Stimulated activated CD4-positive, alpha-beta T cell treated with anti-CD3 and anti-CD28 coated beads, Interleukin-15, amount 100 ng/mL, for 1 hour (primary cell): Measurements from ENCODE around the gene WWOX.
"Not testable (repeated sequence)": the region's sequence is repeated elsewhere in the genome, so short reads cannot be mapped to it uniquely, and the experiment has no call there.

Source experiments
- DNase-seq, 2 donors: peaks; one replicate each; pipeline ENCODE4 v3.0.0-alpha.2; 2020; ENCODE audit warnings: low read depth in 1 of 2, low spot score in 1 of 2

WWOX gene

DNA sequence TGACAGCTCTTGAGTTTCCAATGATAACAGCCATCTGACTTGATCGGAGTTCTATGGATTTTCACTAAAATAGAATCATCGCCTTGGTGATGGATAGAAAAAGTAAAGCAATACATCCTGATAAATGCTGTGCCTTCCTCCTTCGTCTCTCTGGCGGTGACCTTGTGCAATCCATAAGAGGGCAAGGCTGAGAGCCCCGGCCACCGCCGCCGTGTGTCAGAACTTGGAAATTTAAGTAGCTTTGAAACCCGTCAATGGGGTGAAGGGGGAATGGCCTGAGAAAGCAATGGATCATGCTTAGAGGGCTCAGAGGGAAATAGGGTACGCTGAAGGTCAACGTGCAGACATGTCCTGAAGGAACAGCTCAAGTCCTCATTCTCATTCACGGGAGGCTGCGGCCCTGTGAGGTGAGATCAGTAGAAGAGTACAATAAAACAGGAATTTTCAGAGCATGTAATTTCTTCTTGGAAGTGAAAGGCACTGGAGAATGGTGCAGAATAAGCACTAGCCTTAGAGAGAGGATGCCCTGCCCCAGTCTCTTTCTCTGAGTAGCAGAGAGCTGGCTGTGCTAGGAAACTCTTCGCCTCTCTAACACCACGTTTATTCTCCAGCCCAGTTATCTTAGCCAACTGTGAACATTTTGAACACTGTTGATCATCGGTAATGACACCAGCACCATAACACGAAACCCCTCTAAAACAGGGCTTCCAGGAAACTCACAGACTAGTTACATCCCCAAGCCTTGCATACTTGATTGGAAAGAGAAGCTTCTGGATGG, 573.5 kb downstream of the WWOX start:
- no peak for DNase-seq

DNA sequence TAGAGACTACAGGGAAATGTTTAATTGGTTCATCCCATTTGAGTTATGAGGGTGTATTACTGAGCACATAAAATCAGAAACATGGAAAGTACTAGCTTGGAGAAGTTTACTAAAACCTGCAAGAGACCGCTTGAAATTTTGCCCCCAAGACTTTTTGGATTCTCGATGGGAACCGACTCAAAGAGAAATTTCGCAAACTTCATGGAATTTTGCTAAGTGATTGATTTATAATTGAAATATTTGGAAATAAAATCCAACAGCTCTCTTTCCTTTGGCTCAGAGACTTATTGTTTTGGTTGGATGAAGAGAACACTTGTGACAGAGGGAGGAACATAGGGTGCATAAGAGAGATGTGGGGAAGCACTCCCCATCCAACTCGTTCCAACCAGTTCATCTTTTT, 574.4 kb downstream of the WWOX start:
- no peak for DNase-seq

DNA sequence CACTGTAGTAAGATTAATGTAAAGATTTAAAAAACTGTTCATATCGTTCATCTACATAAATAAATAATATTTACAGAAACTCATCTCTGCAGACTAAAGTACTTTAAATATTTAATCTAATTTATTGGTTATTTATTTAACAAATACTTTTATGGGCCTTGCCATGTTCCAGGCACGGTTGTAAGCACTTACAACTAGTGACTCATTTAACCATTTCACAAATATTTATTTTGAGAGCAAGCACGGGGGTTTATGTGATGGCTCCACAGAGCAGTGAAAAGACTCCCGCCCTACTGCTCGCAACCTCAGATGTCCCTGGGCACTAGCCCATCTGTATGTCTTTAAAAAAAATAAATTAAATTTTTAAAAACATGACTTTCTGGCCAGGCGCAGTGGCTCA, 575.9 kb downstream of the WWOX start:
- no peak for DNase-seq

DNA sequence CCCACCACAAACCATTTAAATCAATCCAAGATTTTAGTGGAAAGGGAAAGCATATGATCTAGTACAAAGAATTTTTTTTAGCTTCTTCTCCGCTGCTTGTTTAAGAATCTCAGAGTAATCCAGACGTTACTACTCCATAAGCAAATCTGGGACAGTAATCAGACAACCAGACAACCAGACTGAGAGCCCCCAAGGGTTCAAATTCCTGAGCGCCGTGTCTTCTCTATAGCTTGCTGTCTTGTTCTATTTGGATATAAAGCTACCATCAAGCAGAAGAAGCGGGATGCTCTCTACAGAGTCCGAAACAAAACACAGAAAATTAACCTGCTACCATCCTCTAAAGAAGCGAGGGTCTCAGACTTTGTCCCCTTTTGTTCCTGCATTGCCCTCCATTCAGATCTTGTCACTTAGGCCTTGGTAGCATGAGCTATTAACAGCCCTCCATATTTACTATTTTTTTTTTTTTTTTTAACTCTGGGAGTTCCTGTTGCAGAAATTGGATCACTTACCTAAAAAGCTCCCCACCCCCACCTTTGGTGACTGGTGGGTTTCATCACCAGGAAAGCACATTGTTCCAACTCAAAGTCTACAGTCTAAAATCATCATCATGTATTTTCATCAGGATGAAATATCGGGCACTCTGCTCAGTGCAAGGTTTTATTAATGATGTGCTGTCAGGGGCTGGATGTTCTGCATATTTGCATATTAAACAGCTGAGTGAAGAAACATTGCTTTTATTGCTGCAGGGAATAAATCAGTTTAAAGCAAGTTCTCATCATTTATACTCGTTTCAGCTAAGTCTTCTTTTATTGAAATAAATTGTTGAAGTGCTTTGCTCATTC, 576.7 kb downstream of the WWOX start:
- DNase-seq = no peak

DNA sequence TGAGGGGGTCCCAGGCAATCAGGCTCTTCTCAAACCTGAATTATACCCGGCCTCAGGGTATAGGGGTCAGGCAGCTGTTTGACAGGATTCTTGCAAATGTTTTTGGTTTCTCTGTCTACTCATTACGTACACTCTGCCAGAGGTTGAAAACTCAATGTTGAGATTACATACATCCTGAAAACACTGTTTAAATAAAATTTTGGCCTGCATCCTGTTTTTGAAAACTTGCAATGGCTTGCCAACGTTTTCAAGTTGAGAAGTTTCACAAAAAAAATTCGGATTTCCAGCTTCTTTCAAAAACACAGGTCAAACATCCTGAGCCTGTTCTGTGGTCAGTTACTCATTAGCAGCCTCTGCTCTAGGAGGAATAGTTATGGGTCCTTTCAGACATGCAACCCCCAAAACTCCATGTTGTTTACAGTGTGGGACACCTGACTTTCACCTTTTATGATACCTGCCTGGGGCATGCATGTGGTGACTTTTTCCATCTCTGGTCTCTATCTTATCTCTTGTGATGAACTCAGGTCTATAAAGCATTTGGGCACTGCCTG, 577.8 kb downstream of the WWOX start:
- no peak for DNase-seq

DNA sequence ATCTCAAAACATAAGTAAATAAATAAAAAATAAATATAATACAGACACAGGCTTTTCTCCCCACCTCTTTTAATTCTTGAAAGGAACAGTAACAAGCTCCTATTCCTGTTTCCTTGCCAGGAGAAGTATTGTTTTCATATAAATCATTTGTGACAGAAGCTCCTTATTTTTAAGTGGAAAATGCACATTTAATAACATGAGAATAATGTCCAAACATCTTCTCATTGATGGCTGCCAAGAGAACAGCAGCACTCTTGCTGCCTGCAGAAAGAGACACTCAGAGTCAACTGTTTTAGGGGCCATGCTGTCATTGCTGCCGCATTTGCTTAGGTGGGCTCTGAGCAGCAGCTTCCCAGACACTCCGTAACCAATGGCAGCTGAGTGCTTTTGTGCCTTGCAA, 580.1 kb downstream of the WWOX start:
- no peak for DNase-seq

DNA sequence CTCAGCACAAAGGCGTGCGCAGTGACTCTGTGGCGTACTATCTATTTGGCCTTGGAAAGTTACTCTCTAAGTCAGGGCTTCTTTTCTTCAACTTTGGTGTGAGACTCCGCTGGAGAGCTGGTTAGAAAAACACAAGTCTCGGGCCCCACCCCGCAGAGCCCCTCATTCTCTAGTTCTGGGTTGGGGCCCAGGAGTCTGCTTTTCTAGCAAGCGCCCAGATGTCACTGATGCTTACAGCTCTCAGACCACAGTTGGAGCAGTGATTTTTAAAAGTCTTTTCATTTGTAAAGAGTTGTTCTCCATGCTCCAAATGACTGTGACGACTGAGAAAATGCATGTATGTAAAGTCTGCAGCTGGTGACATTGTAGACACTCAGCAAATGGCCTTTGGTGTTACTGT, 582.3 kb downstream of the WWOX start:
- DNase-seq = no peak

DNA sequence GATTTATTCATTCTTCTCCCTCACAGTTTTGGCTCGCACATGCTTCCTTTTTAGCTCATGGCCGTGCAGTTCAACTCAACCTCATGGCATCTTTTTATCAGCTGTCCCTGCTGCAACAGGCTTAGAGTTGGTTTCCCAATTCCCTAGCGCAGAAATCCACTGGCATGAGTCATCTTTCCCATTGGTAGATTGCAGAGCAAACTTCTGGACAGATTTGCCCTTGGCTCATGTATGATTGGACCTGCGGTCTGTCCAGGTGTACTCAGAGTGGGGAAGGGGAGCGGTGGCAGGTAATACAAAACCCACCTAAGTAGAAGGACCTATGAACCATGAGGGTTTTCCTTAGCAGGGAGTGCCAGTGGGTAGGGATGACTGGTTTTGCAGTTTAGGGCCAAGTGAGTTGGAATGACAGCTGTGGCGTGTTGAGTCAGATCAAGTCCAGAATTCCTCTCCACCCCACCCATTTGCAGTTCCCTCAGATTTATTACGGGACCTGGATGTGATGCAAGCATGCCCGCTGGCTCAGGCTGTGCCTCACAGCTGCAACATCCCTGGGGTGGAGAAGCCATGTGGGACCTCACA, 584.7 kb downstream of the WWOX start:
- DNase-seq = no peak

DNA sequence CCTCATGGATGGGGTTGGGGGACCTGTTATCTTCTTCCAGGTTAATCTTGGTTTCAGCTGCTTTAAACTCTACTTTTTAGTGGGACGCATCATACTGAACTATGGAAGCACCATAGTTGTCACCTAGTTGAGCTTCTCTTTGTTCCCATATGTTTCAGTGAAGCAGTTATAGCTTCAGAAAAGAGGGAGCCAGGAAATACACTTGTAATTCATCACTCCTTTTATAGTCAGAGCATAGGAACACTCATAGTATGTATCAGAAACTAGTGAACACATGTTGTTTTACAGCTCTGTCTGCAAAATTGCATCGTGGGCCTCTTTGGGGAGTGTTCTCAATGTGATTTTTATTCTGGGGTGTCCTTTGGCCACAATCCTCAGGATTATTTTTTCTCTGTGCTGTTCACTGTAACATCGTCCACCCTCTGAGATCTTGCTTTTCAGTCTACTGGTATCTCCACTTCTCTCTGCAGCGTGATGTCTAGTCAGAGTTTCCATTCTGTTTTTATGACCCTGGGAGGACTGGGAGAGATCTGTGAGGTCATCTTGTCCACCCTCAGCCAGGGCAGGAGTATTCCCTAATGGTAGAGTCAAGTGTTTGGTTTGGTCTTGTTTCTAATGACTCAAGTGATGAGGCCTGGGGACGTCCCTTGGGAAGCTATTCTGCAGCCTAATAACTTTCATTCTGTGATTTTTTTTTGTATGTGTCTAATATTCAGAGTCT, 585.4 kb downstream of the WWOX start:
- DNase-seq = no peak

DNA sequence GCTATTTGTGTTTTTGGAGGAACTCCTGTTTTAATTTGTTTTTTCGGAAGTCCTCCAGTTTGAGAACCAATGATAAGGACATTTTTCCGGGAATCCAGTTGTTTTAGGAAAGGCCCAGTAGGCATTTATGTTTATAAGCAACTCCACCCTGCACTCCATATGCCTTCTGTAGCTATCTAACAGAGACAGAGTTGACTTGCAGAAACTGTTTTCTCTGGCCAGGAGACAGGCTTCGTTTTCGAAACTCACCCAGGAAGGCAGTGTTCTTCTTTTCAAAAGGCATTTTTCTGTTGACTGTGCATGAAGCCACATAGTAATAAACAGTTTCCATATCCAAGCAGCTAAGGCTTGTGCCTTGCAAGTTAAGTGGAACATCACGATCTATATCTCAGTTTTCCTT, 587.1 kb downstream of the WWOX start:
- DNase-seq = no peak

DNA sequence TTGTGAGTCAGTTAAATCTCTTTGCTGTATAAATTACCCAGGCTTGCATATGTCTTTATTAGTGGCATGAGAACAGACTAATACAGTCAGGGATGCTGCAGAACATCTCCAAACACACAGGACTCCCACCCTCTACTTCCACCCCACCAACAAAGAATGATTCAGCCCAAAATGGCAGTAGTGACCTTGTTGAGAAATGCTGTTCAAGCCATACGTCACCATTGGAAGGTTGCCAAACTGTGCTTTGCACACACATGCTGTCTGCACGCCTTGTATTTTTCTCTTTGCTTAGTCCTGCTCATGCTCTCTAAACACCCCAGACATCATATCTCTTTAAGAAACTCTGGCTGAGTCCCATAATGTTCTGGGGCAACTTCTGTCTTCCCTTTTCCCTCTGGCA, 589.6 kb downstream of the WWOX start:
- no peak for DNase-seq

DNA sequence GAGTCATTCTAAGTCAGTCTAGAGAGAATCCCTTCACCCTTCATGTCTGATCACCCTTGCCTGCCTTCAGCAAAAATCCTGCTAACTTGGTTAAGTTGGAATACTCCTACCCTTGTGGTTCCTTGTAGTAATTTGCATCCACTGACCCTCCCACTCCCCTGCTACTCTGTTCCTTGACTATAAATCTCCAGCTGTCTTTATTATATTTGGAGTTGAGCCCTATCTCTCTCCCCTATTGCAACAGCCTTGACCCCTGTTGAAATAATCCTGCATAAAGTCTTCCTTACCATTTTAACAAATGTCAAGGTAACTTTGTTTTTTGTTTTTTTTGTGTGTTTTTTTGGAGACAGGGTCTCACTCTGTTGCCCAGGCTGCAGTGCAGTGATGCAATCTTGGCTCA, 590.1 kb downstream of the WWOX start:
- DNase-seq = no peak

DNA sequence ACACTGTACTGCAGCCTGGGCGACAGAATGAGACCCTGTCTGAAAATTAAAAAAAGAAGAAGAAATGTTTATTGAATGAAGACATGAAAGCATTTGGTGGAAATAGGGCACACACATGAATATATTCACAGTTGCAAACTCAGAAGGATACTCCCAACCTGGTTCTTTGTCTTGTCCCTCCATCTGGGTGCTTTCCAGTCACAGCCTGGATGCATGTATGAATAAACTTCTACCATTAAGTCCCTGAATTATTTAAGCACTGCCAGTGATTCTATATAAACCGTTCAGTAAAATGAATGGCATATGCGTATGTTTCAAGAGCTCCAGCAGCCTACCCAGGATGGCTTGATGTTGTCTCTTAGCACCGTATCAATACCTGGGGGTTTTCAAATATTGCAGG, 591.1 kb downstream of the WWOX start:
- no peak for DNase-seq

DNA sequence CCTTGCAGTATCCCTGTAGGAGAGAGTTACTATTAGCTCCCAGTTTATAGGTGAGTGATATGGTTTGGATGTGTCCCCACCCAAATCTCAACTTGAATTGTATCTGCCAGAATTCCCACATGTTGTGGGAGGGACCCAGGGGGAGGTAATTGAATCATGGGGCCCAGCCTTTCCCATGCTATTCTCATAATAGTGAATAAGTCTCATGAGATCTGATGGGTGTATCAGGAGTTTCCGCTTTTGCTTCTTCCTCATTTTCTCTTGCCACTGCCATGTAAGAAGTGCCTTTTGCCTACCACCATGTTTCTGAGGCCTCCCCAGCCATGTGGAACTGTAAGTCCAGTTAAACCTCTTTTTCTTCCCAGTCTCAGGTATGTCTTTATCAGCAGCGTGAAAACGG, 592.3 kb downstream of the WWOX start:
- not testable (repeated sequence) for DNase-seq

DNA sequence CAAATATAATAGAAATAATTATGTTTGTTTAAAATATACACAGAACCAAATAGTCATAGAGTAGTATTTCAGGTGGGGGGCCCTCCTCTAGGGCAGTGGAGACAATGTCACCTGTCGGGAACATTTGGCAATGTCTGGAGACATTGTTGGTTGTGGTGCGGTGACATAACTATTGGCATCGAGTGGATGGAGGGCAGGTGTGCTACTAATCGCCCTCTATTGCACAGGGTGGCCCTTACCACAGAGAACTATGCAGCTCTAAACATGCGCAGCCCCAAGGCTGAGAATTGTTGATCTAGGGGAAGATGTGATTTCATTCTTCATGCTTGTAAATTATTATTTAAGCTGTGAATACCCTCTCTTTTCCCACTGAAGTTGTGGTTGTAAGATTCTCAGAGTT, 594.0 kb downstream of the WWOX start:
- no peak for DNase-seq

DNA sequence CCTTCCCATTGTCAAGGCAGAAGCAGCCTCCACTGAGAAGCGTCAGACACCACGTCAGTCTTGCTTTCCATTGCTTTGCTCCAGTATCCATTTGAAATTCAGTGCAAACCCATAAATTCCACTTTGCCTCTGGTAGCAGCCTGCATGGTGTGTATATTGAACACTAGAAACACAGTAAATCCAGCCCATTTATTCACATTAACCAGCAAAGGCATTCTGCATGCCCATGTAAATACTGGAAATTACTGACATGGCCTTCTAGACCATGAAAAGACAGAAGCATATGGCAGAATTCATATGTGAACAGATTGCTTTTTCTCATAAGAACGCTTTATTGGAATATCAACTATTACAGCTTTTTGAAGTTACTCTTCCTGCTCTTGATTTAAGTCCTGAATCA, 595.0 kb downstream of the WWOX start:
- DNase-seq = no peak

DNA sequence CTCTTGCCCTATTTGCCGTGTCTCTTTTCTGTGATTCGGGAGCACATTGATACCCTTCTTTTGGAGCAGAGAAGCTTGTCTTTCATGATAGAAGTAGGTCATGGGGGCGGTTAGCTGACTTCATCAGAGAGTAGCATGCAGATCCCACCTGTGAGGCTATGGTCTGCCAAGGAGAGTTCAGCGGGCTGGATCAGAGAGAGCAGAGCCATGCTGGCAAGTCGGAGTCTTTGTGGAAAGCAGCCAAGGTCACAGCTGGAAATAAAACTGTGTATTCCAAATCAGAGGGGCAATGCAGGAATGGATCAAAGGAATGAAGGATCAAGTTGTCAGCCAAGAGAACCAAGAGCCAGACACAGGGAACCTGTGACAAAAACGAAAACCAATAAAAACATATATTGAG, 595.9 kb downstream of the WWOX start:
- no peak for DNase-seq

DNA sequence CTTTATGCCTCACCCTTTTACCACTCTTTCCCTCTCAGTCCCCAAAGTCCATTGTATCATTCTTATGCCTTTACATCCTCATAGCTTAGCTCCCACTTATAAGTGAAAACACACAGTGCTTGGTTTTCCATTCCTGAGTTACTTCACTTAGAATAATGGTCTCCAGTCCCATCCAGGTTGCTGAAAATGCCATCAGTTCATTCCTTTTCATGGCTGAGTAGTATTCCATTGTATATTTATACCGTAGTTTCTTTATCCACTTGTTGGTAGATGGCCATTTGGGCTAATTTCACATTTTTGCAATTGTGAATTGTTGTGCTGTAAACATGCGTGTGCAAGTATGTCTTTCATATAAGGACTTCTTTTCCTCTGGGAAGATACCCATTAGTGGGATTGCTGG, 597.3 kb downstream of the WWOX start:
- DNase-seq = no peak

DNA sequence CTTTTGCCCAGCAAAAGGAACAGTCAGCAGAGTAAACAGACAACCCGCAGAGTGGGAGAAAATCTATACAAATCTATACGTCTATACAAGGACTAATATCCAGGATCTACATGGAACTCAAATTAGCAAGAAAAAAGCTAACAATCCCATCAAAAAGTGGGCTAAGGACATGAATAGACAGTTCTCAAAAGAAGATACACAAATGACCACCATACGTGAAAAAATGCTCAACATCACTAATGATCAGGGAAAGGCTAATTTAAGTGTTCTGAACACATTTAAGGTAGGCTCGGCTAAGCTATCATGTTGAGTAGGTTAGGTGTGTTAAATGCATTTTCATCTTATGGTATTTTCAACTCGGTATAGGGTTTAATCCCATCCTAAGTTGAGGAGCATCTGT, 598.0 kb downstream of the WWOX start:
- DNase-seq = no peak

DNA sequence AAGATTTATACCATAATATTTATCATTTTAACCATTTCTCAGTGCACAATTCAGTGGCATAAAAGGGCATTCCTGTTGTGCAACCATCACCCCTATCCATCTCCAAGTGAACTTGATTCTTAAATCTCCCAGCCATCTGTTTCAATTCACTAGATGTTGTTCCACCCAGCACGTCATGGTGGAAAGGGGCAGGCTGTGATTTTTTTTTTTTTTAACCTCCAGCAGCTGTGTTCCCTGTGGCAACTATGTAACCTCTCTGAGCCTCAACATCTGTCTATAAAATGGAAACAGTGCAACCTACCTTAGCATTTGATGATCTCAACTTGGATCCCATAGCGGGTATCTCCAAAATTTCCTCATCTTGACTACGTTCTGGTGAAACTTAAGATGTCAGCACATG, 604.5 kb downstream of the WWOX start:
- no peak for DNase-seq

DNA sequence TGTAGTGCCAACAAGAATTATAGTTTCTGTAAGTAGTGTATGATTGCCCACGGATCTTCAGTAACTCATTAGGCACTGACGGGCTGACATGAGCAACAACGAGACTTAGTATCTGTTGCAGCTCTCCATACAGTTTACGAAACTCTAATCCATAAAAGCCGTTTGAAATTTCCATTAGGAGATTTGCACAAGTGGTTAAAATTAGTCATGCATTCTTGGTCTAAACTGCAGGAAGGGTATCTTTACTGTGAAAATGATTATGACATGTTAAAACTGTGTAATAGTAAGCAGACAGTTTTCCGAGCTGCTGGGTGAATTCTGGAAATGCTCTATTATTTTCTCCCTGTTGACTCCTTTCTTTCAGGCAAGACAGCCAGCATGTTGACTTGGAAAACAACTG, 605.0 kb downstream of the WWOX start:
- DNase-seq = no peak
